HepG2 (cell line): ENCODE data around the gene USH2A. TPM values are rescaled to one million over a fixed set of nuclear protein-coding genes. Genes with fewer than 3 reads are reported as not detected.

Source experiments
- ATAC-seq: fragments of 200-7000 bp; cut with Tn5 transposase; 3 replicates; pipeline ENCODE4 v1.9.1; 2020; ENCODE audit warnings: mild to moderate bottlenecking, moderate library complexity
- BruUV-seq: library from RNA; stranded (reverse); fragments of 400-500 nt; replicated peaks from 2 replicates; lab custom pipeline; 2021; lab: Mats Ljungman, UMichigan
- CTCF ChIA-PET: fragments of 300-600 bp; formaldehyde crosslinking; extraction: SDS; loops from one replicate; lab custom pipeline; 2021; ENCODE audit warnings: low total read pairs, inconsistent platforms, low intra/inter-chr PET ratio; lab: Yijun Ruan, JAX
- POLR2A ChIA-PET: fragments of 350-600 bp; sonication (Branson Sonifier 250); formaldehyde crosslinking; loops from one replicate; lab custom pipeline; 2020; ENCODE audit warnings: antibody characterized with exemption, inconsistent platforms; lab: Yijun Ruan, JAX
- DNase-seq: peaks from one replicate; pipeline ENCODE4 v3.0.0-alpha.2; 2015; ENCODE audit warnings: low spot score
- FAIRE-seq: peaks from 3 replicates; lab custom pipeline; 2011; peaks lifted over from hg19 to GRCh38; lab: Jason Lieb, UNC
- H2AFZ ChIP-seq: one replicate; pipeline ENCODE4 v1.6.1; 2011; ENCODE audit warnings: low read length, inconsistent platforms
- H3K27ac ChIP-seq: fragments of 300-600 bp; 3 replicates; pipeline ENCODE4 v1.8.0; 2011; ENCODE audit warnings: mixed run types, mild to moderate bottlenecking, mixed read lengths, low read length, inconsistent platforms; ENCODE audit not compliant: insufficient read depth; ENCODE audit errors: extremely low read length
- H3K27me3 ChIP-seq, 2 experiments: fragments of 200-600 bp in 1 of 2; 2 replicates in 1 of 2; 3 replicates in 1 of 2; pipeline versions ENCODE4 v1.6.0 to v1.8.0; 2011; ENCODE audit warnings: low read length in 2 of 2, mild to moderate bottlenecking in 2 of 2, moderate library complexity in 2 of 2, inconsistent platforms in 1 of 2; ENCODE audit not compliant: insufficient read depth in 2 of 2, control insufficient read depth in 1 of 2
- H3K36me3 ChIP-seq, 2 experiments: fragments of 200-600 bp in 1 of 2; replicated peaks in 1 of 2; 2 replicates in 1 of 2; 3 replicates in 1 of 2; pipeline versions ENCODE4 v1.5.1 to v1.8.0; 2011; ENCODE audit warnings: low read length in 2 of 2, inconsistent platforms in 1 of 2; ENCODE audit not compliant: insufficient read depth in 2 of 2, control insufficient read depth in 1 of 2
- H3K4me1 ChIP-seq: 2 replicates; pipeline ENCODE4 v1.5.1; 2012; ENCODE audit warnings: low read length, inconsistent platforms; ENCODE audit not compliant: insufficient read depth
- H3K4me2 ChIP-seq: 2 replicates; pipeline ENCODE4 v1.6.0; 2011; ENCODE audit warnings: low read depth, low read length, inconsistent platforms
- H3K4me3 ChIP-seq, 3 experiments: fragments of 200-600 bp in 1 of 3; sonication (generic), shearing (Covaris generic) in 1 of 3; replicated peaks in 1 of 3; 2 replicates each; pipeline ENCODE4 v1.5.1; 2011 to 2016; ENCODE audit warnings: low read length in 3 of 3, inconsistent platforms in 2 of 3, low read depth in 2 of 3, mild to moderate bottlenecking in 2 of 3, control low read depth in 1 of 3, mixed read lengths in 1 of 3; ENCODE audit not compliant: insufficient read depth in 1 of 3
- H3K79me2 ChIP-seq: one replicate; pipeline ENCODE4 v1.6.1; 2011; ENCODE audit warnings: low read length, inconsistent platforms; ENCODE audit not compliant: insufficient read depth
- H3K9ac ChIP-seq: 2 replicates; pipeline ENCODE4 v1.6.0; 2011; ENCODE audit warnings: mild to moderate bottlenecking, low read depth, low read length, inconsistent platforms; ENCODE audit not compliant: insufficient read depth
- H3K9me3 ChIP-seq: 2 replicates; pipeline ENCODE4 v1.5.1; 2012; ENCODE audit warnings: mild to moderate bottlenecking, low read length
- H4K20me1 ChIP-seq: 2 replicates; pipeline ENCODE4 v1.6.0; 2011; ENCODE audit warnings: inconsistent platforms, mild to moderate bottlenecking, low read length, moderate library complexity; ENCODE audit not compliant: insufficient read depth
- ATF7 ChIP-seq, 2 experiments: fragments of 450-650 bp in 1 of 2; sonication (generic) in 1 of 2; formaldehyde crosslinking in 1 of 2; IDR thresholded peaks; 2 replicates each; pipeline versions ENCODE4 v1.4.0 to v1.6.1; 2016 to 2020; ENCODE audit warnings: antibody characterized with exemption in 1 of 2, mild to moderate bottlenecking in 1 of 2, missing genetic modification reagents in 1 of 2
- ELF1 ChIP-seq: sonication (generic); formaldehyde crosslinking; IDR thresholded peaks from 2 replicates; pipeline ENCODE4 v1.4.0; 2020; ENCODE audit warnings: missing genetic modification reagents
- JARID2 ChIP-seq: sonication (generic); formaldehyde crosslinking; IDR thresholded peaks from 2 replicates; pipeline ENCODE4 v1.8.1; 2023; ENCODE audit warnings: missing genetic modification reagents, inconsistent platforms; ENCODE audit not compliant: insufficient replicate concordance
- MIXL1 ChIP-seq: IDR thresholded peaks from 2 replicates; pipeline ENCODE4 v1.6.1; 2016
- TGIF2 ChIP-seq: IDR thresholded peaks from 2 replicates; pipeline ENCODE4 v1.6.1; 2016; ENCODE audit warnings: control low read depth, missing compliant biosample characterization
- ZNF260 ChIP-seq: sonication (generic); formaldehyde crosslinking; IDR thresholded peaks from 2 replicates; pipeline ENCODE4 v1.4.0; 2020; ENCODE audit warnings: missing genetic modification reagents, low read depth, mild to moderate bottlenecking, borderline replicate concordance
- WGBS: methylation state at CpG from one replicate; pipeline ENCODE4 v1.1.6; 2017; ENCODE audit warnings: low lambda C conversion rate; 5-methylcytosine and 5-hydroxymethylcytosine counted together
- in situ Hi-C: cut with HindIII; loops from 2 replicates; pipeline ENCODE4 v1.10.0; 2017; ENCODE audit warnings: low pct_unique_long_range_greater_than_20kb; ENCODE audit not compliant: extremely low pct_ligation_motif_present
- intact Hi-C: fragments of 100-400 bp; cut with micrococcal nuclease; formaldehyde crosslinking; loops from one replicate; pipeline ENCODE4 v1.10.0; 2022; ENCODE audit not compliant: unreplicated experiment
- polyA plus RNA-seq, 8 experiments: library from polyadenylated mRNA; depleted of rRNA in 3 of 8; stranded (reverse) in 7 of 8; unstranded in 1 of 8; fragments of >200 nt; fragmentation: Illumina TruSeq in 4 of 8; extraction: Trizol in 4 of 8; gene quantifications; 2 replicates each; pipeline versions ENCODE4 v1.2.1 to v1.2.3, GENCODE V29; 2011 to 2016; ENCODE audit warnings: low read depth in 4 of 8, missing spikeins in 1 of 8, mixed read lengths in 1 of 8; ENCODE audit not compliant: insufficient read depth in 1 of 8
- total RNA-seq, 5 experiments: library from RNA; depleted of rRNA; stranded (reverse); fragments of >200 nt; fragmentation: Illumina TruSeq; extraction: Trizol; gene quantifications; 2 replicates each; pipeline ENCODE4 v1.2.3, GENCODE V29; 2016; ENCODE audit warnings: low read depth in 1 of 5
- TF ChIP-seq, protein P1 (sequence below): sonication (generic); formaldehyde crosslinking; IDR thresholded peaks from 2 replicates; pipeline ENCODE4 v1.8.0; 2022; ENCODE audit warnings: mild to moderate bottlenecking, missing genetic modification reagents, moderate library complexity

The USH2A gene
- total and polyA plus RNA-seq, 2 of the 13 experiments (the other 11 are each of a cell fraction or from before 2014, with no cell fraction given): 0.02 TPM; not detected in 1

DNA sequence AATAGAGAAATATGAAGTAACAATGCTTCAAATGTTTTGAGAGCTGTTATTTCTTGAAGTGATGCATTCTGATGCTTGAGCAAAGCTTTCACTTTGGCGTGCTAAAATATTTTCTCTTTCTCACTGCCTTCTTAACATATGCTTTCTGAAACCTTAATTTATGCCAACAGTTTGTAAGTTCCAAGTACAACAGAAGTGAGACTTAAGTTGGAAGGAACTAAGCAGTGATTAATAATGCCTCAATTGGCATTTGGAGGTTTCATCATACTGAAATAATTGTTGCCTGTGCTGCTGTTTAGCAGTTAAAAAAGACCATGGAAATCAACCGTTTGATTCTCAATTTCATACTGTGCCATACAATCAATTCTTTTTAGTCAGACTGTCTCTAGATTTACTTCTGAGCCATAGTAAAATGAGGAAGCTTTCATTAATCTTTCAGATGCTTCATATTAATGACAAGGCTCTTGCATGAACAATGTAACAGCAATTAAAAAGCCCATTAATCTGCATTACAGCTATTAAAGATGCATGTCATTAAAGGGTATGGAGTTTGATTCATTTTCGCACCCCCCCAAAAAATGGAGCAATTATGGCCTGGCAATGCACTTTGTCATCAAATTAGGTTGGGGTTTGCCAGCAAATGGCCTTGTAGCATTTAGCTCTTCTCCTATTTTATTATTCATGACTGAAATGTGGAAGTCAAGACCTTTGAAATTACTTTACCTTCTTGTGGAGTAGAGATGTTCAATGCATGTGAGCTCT lies 375.3 kb downstream of the USH2A start:
- H3K79me2 ChIP-seq: no peaks in the 10 kb centered on the region
- no peaks in the 10 kb centered on the region for H3K36me3 ChIP-seq
- ATAC-seq (no peak), DNase-seq (no peak), FAIRE-seq (no peak)
- H3K9ac ChIP-seq: no peak overlapping the region
- no peaks in the 10 kb centered on the region for H3K27me3 ChIP-seq
- ChIA-PET POLR2A (no interaction called here), CTCF (no interaction called here)
- no peak overlapping the region for H3K27ac ChIP-seq
- no peak overlapping the region for H2AFZ ChIP-seq
- H3K9me3 ChIP-seq: no peaks in the 10 kb centered on the region
- no peak overlapping the region for H3K4me2 ChIP-seq
- no TSS peak for BruUV-seq
- no peak overlapping the region for H3K4me3 ChIP-seq
- TF ChIP-seq ATF7 (IDR thresholded peaks at IDR 0.05) (no peak), ATF7 (CRISPR knock-in tag; IDR thresholded peaks at IDR 0.05) (no peak), MIXL1 (CRISPR knock-in tag) (no peak), ELF1 (CRISPR knock-in tag) (no peak), TGIF2 (CRISPR knock-in tag) (no peak), ZNF260 (CRISPR knock-in tag) (no peak), JARID2 (CRISPR knock-in tag) (no peak)
- TF ChIP-seq, protein P1, sequence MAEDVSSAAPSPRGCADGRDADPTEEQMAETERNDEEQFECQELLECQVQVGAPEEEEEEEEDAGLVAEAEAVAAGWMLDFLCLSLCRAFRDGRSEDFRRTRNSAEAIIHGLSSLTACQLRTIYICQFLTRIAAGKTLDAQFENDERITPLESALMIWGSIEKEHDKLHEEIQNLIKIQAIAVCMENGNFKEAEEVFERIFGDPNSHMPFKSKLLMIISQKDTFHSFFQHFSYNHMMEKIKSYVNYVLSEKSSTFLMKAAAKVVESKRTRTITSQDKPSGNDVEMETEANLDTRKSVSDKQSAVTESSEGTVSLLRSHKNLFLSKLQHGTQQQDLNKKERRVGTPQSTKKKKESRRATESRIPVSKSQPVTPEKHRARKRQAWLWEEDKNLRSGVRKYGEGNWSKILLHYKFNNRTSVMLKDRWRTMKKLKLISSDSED: no peak
- H3K4me1 ChIP-seq: no peaks in the 10 kb centered on the region
- 0% methylated on average over 3 of the region's 3 CpGs for WGBS
- in situ Hi-C loops (no loop called here), intact Hi-C loops (no loop called here)
- H4K20me1 ChIP-seq: no peaks in the 10 kb centered on the region
